HG03521 (cell line): Measurements from ENCODE around the gene FSTL5.
"Not testable (repeated sequence)": the region's sequence is repeated elsewhere in the genome, so short reads cannot be mapped to it uniquely, and the experiment has no call there.

ENCODE experiments used
- ATAC-seq: cut with Tn5 transposase; IDR thresholded peaks from one replicate; pipeline ENCODE4 v1.9.1; 2021; ENCODE audit warnings: mild to moderate bottlenecking, moderate library complexity; ENCODE audit not compliant: unreplicated experiment

Gene FSTL5

DNA sequence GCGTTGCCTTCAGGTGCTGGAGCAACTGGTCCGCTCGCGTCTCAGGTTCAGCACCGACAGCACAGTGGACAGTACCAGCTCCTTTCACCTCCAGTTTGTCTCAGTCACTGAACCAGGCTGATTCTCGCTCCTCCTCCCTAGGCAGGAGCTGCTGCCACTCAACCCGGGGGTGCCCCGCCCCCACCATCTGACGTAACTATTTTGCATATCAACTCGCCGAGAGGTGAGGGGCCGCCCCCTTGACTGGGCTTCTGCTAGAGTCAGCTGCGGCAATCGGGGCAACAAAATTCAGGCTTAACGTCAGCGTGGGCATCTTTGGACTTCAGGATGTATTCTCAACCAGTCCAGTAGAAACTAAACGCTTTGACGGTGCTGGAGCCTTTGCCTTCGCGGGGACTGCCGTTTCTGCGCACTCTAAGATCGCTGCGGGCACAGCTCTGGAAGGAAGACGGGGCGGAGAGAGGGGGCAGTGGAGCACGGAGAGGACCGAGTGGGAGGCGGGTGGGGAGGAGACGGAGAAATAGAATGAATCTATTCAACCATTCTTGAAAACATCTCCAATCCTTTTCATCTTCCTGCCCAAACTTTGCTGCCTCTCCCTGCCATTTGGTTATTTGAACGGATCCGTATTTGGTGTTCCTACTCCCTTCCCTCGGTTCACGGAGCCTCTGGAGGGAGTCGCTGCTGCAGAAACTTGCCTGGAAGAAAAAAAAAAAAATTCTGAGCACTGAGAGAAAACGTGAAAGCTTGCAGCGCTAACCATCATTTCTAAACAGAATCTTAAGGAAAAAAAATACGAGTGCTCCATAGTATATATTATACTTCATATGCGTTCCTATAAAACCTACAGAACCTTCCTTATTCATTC is at the start of gene FSTL5:
Gene FSTL5 (minus strand): TSS at position 109 of the 868 bp plus-strand sequence. CDS start 52,604 bp downstream, outside the sequence.
- peak; percentile 94 for ATAC-seq

DNA sequence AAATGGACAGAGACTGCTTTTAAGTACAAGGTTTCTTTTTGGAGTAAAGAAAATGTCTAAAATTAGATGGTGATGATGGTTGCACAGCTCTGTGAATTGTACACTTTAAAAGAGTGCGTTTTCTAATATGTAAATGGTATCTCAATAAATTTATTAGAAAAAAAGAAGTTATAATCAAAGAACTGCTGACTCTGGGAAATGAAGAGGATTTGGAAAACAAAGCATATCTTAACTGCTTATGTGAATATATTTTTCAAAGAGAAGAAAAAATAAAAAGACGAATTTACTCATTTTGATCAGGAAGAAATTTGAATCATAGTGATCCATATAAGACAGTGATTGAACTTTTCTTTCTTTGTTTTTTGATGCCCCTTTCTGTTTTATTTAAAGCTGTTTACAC is 45.9 kb upstream of the FSTL5 start:
- ATAC-seq: no peak

DNA sequence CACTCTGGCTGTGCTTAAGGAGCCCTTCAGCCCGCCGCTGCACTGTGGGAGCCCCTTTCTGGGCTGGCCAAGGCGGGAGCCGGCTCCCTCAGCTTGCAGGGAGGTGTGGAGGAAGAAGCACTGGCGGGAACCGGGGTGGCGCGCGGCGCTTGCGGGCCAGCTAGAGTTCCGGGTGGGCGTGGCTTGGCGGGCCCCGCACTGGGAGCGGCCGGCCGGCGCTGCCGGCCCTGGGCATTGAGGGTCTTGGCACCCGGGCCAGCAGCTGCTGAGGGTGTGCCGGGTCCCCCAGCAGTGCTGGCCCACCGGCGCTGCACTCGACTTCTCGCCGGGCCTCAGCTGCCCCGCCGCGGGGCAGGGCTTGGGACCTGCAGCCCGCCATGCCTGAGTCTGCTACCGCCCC is 39.7 kb upstream of the FSTL5 start:
- not testable (repeated sequence) for ATAC-seq

DNA sequence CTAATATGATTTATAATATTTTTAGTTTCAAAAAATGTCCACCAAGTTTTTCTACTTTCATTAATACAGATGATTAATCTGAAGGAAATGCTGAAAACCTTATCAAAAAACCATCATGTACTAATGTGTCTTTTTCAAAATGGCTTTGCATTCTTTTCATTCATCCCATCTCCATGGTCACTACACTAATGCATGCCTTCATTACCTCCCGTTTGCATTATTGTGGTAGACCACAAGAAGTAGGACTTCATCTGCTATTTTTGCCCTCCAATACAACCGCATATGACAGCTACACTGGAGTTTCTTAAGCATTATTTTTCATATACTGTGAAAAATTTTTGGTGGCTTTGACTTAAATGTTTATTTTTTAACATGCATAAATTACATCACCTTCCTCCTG is 37.9 kb upstream of the FSTL5 start:
- no peak for ATAC-seq

DNA sequence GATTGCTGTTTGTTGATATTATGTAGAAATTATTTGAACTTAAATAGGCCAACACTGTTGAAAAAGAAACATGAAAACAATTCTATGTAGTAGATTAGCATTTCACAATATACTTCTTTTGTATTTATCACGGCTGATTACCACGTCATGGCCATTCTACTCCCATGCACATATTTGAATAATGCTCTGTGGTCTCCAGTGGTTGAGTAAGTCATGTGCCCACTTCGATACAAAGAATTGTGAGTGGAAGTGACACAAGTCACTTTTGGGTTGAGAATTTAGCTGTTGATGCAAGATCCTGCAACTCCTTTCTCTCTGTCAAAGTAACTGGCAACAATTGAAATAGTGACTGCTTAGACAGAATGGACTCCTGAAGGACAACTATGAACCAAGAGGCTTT is 6.7 kb upstream of the FSTL5 start:
- ATAC-seq: no peak

DNA sequence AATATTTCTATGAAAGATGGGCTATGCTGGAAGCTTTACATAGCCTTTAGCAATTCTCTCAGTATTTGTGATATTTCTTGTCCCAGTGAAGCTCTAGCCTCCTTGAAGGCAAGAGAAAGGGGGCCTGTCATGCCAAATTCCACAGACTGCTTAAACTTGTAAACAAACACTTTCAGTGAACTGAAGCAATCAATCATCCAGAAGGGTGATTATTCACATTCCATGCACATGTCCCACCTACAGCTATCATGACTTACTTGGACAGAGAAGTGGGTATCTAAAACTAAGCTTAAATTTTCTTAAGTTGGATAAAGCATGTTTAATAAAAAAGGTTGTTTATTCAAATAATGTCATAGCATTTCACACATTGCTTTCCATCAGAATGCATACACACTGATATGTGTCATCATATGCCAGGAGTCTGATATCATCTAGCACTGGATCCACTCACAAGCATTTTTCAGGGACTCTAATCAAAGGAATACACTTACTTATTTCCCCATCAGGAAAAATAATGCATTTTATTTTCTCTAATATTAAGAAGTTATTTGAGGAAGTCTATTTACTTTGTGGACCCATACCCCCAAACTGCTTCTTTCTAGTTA is 1.2 kb upstream of the FSTL5 start:
- ATAC-seq: no peak

DNA sequence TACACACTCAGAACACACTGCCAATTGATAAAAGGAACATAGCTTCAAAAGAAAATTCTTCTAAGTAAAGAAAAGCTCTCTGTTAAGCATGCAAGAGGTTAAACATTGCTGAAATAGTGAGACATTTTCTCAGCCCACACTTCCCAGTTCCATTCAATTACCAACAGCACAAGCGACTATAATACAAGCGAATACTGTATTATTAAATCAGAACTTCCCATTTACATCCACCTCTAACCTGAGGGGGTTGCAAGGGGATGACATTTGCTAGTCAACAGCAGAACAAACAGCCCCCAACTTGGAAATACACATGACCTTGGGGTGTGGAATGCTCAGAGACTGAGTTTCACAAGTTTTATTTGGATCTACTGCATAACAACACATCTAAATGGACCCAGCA is 1.1 kb downstream of the FSTL5 start:
- no peak for ATAC-seq

DNA sequence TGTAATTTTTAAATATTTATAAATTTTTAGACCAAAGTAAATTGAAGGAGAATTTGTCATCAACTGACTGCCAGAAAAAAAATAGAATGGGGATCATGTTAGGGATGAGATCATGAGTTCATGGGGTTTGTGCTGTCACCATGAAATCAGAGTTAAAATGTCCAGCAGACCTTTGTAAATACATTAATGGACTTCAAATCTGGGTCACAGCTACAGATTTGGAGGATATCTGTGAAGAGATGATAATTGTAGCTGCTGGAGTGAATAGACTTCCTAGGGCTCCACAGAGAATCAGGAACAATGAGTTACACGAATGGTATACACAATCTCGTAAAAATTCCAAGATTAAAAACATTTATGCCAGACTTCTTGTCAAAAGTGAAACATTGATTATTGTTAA is 6.6 kb downstream of the FSTL5 start:
- ATAC-seq: no peak

DNA sequence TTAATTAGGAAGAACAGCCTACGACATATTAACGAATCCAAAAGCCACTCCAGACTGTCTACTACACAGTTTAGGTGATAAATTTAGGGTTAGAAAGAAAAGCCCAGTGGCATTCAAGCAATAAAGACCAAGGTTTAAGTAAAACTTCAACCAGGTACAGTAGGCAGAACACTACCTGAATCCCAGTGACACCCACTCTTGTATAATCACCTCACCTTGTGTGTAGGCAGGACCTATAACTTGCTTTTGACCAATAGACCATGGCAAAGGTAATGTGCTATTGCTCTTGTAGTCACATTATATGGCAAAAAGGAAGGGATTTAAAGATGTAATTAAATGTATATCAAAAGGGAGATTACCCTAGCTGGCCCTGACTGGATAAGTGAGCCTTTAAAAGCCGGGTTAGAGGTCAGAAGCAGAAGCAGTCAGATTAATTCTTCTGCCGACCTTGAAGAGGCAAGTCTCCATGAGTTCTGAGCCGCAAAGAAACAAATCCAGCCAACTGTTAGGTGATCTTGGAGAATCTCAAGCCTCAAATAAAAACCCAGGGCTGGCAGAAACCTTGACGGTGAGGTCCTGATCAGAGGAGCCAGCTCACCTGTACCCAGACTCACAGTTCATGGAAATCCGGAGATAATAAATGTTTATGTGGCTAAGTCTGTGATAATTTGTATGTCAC is 8.8 kb downstream of the FSTL5 start:
- no peak for ATAC-seq

DNA sequence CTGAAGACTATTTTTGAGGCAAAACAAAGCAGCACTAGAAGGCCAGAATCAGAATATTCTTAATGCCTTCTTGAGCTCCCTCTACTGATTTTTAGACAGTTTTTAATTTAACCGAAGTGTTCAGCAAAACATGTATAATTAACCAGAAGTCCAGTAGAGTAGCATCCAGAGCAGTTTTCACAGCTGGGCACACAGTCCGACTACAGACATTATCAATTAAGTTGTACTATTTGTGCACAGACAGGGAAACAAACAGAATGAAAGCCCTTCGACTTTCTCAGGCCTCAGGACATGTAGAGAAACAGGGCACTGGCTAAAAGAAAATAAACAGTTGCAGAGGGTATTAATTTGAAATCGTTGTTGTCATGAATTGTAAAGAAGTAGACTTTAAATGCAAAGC is 11.9 kb downstream of the FSTL5 start:
- ATAC-seq: no peak

DNA sequence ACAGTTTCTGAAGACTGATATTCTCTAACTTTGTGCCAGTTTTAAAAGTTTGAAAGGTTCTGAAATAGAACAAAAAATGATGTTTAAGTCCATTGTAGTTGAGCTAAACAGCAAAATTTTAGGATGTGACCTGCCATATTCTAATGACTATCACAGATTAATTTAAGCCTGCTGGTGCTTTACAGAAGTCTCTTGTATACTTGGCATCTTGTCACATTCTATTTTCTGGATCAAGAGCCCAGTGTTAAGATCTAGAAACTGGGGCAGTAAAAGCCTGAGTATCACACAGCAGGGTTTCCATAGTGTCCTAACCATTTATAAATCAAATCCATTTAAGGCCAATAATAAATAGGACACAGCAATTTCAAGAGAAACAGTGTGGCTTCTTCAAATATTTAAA is 12.4 kb downstream of the FSTL5 start:
- no peak for ATAC-seq

DNA sequence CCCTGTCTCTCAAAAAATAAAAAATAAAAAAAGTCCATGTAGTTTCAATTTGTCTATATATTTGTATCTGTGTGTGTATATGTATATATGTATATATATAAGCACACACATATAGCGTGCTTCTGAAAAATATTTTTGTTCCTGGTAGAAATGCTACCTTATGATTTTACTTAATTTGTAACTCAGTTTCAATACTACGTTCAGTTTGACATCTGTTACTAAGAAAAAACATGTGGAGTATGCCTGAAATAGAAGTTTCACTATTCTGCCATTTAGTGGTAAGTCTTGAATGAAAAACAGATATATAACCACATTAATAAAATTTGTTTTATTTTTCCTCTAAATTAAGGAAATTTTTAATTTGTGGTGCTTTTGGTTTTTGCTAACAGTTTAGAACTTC is 14.2 kb downstream of the FSTL5 start:
- ATAC-seq: no peak

DNA sequence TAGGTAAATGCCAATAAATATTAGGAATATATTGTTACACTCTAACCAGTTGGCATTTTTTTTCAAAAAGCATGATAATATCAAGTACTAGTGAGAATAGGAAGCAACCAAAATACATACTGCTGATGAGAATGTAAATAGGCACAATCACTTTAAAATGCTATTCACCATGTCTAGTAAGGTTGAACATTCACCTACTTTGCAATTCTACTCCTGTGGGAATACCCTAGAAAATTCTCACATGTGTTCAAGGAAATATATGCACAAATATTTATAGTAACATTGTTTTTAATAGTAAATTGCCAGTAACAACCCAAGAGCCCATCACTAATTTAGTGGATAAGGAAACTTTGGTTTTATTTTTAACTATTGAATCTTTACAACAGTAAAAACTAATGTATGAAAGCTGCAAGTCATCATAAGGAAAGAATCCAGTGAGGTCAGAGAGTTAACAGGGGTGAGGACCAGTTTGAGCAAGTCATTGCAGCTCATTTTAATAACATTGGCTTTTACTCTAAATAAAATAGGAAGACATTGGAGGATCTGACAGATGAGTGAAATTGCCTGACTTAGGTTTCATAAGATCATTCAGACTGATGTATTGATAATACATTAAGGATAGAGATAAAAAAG is 23.6 kb downstream of the FSTL5 start:
- ATAC-seq: no peak

DNA sequence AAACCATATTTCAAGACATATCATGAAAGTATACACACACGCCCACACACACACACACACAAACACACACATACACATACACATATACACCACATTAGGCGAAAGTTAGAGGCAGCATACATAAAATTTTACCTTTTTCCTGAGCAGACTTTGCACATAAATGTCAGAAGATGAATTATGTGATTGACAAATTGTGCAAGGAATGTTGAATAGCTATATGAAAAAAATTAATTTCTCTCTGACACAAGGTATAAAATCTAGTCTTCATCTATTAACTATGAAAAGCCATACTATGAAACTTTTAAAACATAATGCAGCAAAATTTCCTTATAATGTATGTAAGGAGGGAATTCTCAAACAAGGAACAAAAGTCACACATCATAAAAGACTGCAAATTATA is 24.4 kb downstream of the FSTL5 start:
- no peak for ATAC-seq

DNA sequence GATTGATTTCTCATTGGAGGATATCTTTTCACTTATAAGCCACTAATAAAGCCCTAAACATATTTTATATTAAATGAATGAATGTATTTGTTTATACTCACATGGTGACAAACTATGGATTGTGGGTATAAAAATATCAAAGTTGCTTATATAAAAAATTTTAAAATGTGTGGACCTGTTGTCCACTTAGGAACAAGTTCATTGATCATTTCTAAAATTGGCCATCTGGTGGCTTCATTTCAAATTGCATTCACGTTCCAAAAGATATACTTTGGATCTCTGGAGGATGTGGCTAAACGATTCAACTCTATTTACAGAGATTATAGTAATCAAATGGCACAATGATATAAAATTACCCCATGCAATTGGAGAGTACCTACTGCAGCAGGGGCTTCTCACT is 32.5 kb downstream of the FSTL5 start:
- no peak for ATAC-seq

DNA sequence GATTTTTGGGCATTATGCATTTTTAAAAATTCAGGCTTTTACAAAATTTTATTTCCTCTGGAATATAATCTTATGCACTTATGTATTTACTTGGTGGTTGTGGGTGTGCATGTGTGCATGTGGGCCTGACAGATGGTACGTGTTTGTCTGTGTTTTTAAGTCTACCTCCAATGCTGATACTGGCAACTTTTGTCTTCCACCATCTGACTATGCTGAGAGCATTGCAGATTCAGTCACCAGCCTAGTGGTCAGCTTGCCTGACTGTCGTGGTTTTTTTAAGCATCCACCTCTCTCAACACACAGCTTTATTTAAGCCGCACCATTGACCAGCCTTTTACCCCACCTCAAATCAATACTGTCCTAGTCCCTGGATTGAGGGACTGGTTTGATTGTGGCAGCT is 37.1 kb downstream of the FSTL5 start:
- ATAC-seq: no peak

DNA sequence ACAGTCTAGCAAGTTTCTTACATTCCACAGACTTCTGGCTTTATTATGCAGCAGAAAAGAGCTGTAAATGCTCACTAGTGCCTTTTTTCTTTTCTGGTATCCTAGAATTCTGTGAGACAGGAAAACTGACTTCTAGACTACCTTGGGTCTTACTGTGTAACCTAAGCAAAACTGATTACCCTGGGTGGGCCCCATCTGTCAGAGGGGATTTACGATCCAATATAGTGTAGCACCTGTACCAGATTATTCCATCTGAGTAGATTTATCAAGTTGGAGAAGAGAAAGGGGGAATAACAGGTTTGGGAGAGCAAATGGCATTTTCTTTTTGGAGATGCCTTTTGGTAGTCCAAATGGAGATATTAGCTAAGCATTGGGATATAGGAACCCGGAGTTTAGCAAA is 46.7 kb downstream of the FSTL5 start:
- ATAC-seq: no peak

DNA sequence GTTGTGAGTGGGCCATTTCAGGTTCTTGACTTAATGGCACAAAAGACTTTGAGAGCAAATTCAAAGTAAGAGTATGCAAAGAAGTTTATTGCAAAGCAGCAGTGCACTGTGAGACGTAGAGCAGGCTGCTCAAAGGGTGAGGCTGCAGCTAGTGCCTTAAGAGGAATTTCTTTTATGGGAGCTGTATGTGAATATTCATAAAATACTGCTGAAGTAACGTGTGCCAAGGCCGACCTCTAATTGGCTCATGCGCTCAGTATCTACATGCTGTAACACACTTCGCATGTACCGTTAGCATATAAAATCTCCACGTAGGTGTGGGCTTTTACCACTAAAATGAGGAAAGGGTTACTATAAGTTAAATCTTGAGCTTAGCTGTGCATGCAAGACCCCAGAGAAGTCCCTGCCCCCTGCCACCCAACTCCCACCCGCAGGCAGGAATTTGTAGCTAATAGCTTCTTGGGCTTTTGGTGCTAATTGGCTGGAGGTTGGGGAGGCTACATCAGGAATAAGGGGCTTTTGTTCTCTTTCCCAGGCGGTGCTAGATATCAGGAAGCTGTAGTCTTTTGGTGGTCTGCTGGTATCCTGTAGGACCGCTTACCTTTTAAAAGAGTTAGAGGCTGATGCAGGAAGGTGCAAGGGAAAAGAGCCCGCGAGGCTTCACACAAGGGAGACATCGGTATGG is 47.6 kb downstream of the FSTL5 start:
- ATAC-seq: no peak

DNA sequence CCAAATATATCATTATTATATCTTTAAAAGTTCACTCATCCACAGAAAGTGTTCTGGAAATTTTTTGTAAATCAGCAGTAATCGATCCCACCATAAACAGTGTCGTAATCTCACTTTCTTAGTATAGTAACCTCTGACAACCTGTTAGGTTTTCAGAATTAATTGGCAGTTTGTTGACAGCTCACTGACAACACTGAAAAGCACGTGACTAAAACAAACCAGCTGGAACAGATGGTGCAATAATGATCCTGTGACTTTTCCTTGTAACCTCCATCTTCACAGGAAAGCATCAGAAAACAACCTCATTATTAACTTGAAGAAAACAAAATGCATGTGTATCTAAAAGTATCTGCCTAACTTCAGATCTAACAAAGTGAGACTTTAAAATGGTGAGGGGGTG is 48.5 kb downstream of the FSTL5 start:
- no peak for ATAC-seq

DNA sequence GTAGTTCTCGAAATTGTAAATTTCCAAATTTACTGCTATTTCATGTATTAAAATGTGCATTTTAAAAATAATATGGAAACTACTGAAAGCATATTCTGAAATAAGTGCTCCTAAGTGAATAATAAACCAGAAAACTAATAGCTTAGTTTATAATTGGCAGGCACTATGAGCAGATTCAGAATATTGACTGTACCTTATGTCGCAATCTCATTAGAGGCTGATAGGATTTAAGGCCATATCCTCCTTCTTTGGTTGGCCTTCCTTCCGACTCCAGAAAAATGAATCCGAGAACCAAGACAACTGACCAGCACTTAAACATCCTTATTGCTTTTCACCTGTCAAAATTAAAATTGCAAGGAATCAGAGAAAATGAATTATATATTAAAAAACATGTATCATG is 52.7 kb downstream of the FSTL5 start:
- ATAC-seq: no peak
